IMR-90 (cell line): ENCODE measurements around the gene COL24A1. TPM values are rescaled to one million over a fixed set of nuclear protein-coding genes. Genes with fewer than 3 reads are reported as not detected.

Experiments used
- ATAC-seq: fragments of 200-7000 bp; cut with Tn5 transposase; 2 replicates; pipeline ENCODE4 v1.9.1; 2020; ENCODE audit warnings: low read depth, mild to moderate bottlenecking, moderate library complexity
- BruUV-seq: library from RNA; stranded (reverse); fragments of 400-500 nt; replicated peaks from 2 replicates; lab custom pipeline; 2021; lab: Mats Ljungman, UMichigan
- CTCF ChIA-PET: fragments of 300-600 bp; formaldehyde crosslinking; extraction: SDS; loops from one replicate; lab custom pipeline; 2021; ENCODE audit warnings: antibody characterized with exemption; lab: Yijun Ruan, JAX
- POLR2A ChIA-PET: fragments of 300-600 bp; sonication (Branson Sonifier 250); formaldehyde crosslinking; loops from one replicate; lab custom pipeline; 2022; ENCODE audit warnings: antibody characterized with exemption; ENCODE audit not compliant: unreplicated experiment; lab: Charles Lee
- DNase-seq: peaks from one replicate; pipeline ENCODE4 v3.0.0; 2013
- H2AFZ ChIP-seq: replicated peaks from 2 replicates; pipeline ENCODE3; 2013; ENCODE audit warnings: low read length, mild to moderate bottlenecking; ENCODE audit not compliant: poor library complexity
- H2AK5ac ChIP-seq: 2 replicates; pipeline ENCODE4 v1.6.1; 2013; ENCODE audit warnings: low read depth, low read length, inconsistent platforms
- H2AK9ac ChIP-seq: replicated peaks from 2 replicates; pipeline ENCODE3; 2013; ENCODE audit warnings: mild to moderate bottlenecking, low read depth, low read length, moderate library complexity; ENCODE audit not compliant: poor library complexity
- H2BK120ac ChIP-seq: 2 replicates; pipeline ENCODE4 v1.6.1; 2013; ENCODE audit warnings: low read depth, low read length, inconsistent platforms
- H2BK15ac ChIP-seq: 3 replicates; pipeline ENCODE4 v1.6.1; 2013; ENCODE audit warnings: low read depth, low read length, inconsistent platforms
- H2BK20ac ChIP-seq: 2 replicates; pipeline ENCODE4 v1.6.1; 2013; ENCODE audit warnings: low read depth, mild to moderate bottlenecking, inconsistent platforms, low read length, moderate library complexity
- H2BK5ac ChIP-seq: 2 replicates; pipeline ENCODE4 v1.6.1; 2013; ENCODE audit warnings: mild to moderate bottlenecking, low read depth, low read length, inconsistent platforms; ENCODE audit not compliant: poor library complexity, severe bottlenecking
- H3K14ac ChIP-seq: replicated peaks from 2 replicates; pipeline ENCODE4 v1.6.1; 2013; ENCODE audit warnings: low read depth, low read length, inconsistent platforms
- H3K18ac ChIP-seq: 2 replicates; pipeline ENCODE4 v1.6.1; 2013; ENCODE audit warnings: low read depth, low read length, control low read depth
- H3K23ac ChIP-seq: 2 replicates; pipeline ENCODE4 v1.6.1; 2013; ENCODE audit warnings: low read depth, low read length, inconsistent platforms
- H3K27ac ChIP-seq: 2 replicates; pipeline ENCODE4 v1.5.1; 2013; ENCODE audit warnings: mild to moderate bottlenecking, control low read depth, low read length; ENCODE audit not compliant: insufficient read depth
- H3K27me3 ChIP-seq: 2 replicates; pipeline ENCODE4 v1.6.1; 2013; ENCODE audit warnings: low read length; ENCODE audit not compliant: control insufficient read depth, insufficient read depth
- H3K36me3 ChIP-seq: 2 replicates; pipeline ENCODE4 v1.6.1; 2013; ENCODE audit warnings: low read length, mixed read lengths; ENCODE audit not compliant: control insufficient read depth, insufficient read depth
- H3K4ac ChIP-seq: 2 replicates; pipeline ENCODE4 v1.6.1; 2013; ENCODE audit warnings: low read depth, low read length, inconsistent platforms
- H3K4me1 ChIP-seq: 2 replicates; pipeline ENCODE4 v1.6.1; 2013; ENCODE audit warnings: low read length, mixed read lengths; ENCODE audit not compliant: control insufficient read depth, insufficient read depth
- H3K4me2 ChIP-seq: 2 replicates; pipeline ENCODE4 v1.6.1; 2013; ENCODE audit warnings: low read depth, mild to moderate bottlenecking, control low read depth, low read length, moderate library complexity
- H3K4me3 ChIP-seq: 2 replicates; pipeline ENCODE4 v1.5.1; 2013; ENCODE audit warnings: low read depth, mild to moderate bottlenecking, control low read depth, low read length, moderate library complexity; ENCODE audit not compliant: insufficient read depth
- H3K56ac ChIP-seq: 2 replicates; pipeline ENCODE4 v1.6.1; 2013; ENCODE audit warnings: low read length, inconsistent platforms; ENCODE audit not compliant: insufficient read depth; ENCODE audit errors: extremely low read depth
- H3K79me1 ChIP-seq, 2 experiments: 2 replicates each; pipeline ENCODE4 v1.6.1; 2013; ENCODE audit warnings: low read length in 2 of 2, inconsistent platforms in 1 of 2, low read depth in 1 of 2
- H3K9ac ChIP-seq: 2 replicates; pipeline ENCODE4 v1.6.1; 2013; ENCODE audit warnings: low read depth, low read length, control low read depth
- H3K9me1 ChIP-seq: 2 replicates; pipeline ENCODE4 v1.6.1; 2013; ENCODE audit warnings: low read length, inconsistent platforms; ENCODE audit not compliant: insufficient read depth
- H3K9me3 ChIP-seq: 2 replicates; pipeline ENCODE4 v1.6.1; 2013; ENCODE audit warnings: low read length; ENCODE audit not compliant: control insufficient read depth, insufficient read depth
- H4K20me1 ChIP-seq: 2 replicates; pipeline ENCODE4 v1.6.1; 2013; ENCODE audit warnings: low read length, inconsistent platforms; ENCODE audit not compliant: insufficient read depth
- H4K5ac ChIP-seq: 2 replicates; pipeline ENCODE4 v1.6.1; 2013; ENCODE audit warnings: mild to moderate bottlenecking, low read depth, low read length, control low read depth
- H4K8ac ChIP-seq, 2 experiments: 2 replicates each; pipeline ENCODE4 v1.6.1; 2013; ENCODE audit warnings: low read depth in 2 of 2, low read length in 2 of 2, control low read depth in 1 of 2, inconsistent platforms in 1 of 2
- H4K91ac ChIP-seq: 2 replicates; pipeline ENCODE4 v1.6.1; 2013; ENCODE audit warnings: low read depth, low read length, inconsistent platforms; ENCODE audit not compliant: insufficient read depth
- BHLHE40 ChIP-seq: fragments of 150-350 bp; IDR thresholded peaks from 2 replicates; pipeline ENCODE4 v1.6.1; 2016; ENCODE audit warnings: mild to moderate bottlenecking, low read depth, low read length
- CEBPB ChIP-seq: IDR thresholded peaks from 2 replicates; pipeline ENCODE4 v1.6.1; 2012; ENCODE audit warnings: low read depth, low read length, improper control_type of control experiment
- CHD1 ChIP-seq: IDR thresholded peaks from 2 replicates; pipeline ENCODE4 v1.6.1; 2012; ENCODE audit warnings: low read depth, low read length, improper control_type of control experiment
- CTCF ChIP-seq: conservative IDR thresholded peaks from 2 replicates; pipeline ENCODE4 v1.5.1; 2012; ENCODE audit warnings: mild to moderate bottlenecking, low read depth, low read length, improper control_type of control experiment
- ELK1 ChIP-seq: fragments of 150-350 bp; IDR thresholded peaks from 2 replicates; pipeline ENCODE4 v1.6.1; 2016; ENCODE audit warnings: low read depth, mild to moderate bottlenecking, low read length, moderate library complexity, borderline replicate concordance
- FOS ChIP-seq: fragments of 150-350 bp; IDR thresholded peaks from 2 replicates; pipeline ENCODE4 v1.6.1; 2016; ENCODE audit warnings: low read depth, low read length
- MAFK ChIP-seq: IDR thresholded peaks from 2 replicates; pipeline ENCODE4 v1.6.1; 2012; ENCODE audit warnings: low read depth, low read length, improper control_type of control experiment
- MAZ ChIP-seq: IDR thresholded peaks from 2 replicates; pipeline ENCODE4 v1.6.1; 2012; ENCODE audit warnings: low read depth, mild to moderate bottlenecking, low read length, improper control_type of control experiment, moderate library complexity, borderline replicate concordance
- MXI1 ChIP-seq: IDR thresholded peaks from 2 replicates; pipeline ENCODE4 v1.6.1; 2012; ENCODE audit warnings: low read depth, mild to moderate bottlenecking, low read length, moderate library complexity, borderline replicate concordance
- NFE2L2 ChIP-seq: fragments of 150-350 bp; IDR thresholded peaks from 2 replicates; pipeline ENCODE4 v1.6.1; 2016; ENCODE audit warnings: low read depth, mild to moderate bottlenecking, low read length
- POLR2A ChIP-seq: IDR thresholded peaks from 2 replicates; pipeline ENCODE4 v1.6.1; 2012; ENCODE audit warnings: mild to moderate bottlenecking, low read depth, low read length
- RAD21 ChIP-seq: IDR thresholded peaks from 2 replicates; pipeline ENCODE4 v1.6.1; 2012; ENCODE audit warnings: low read length, improper control_type of control experiment
- RCOR1 ChIP-seq: IDR thresholded peaks from 2 replicates; pipeline ENCODE4 v1.6.1; 2012; ENCODE audit warnings: mild to moderate bottlenecking, low read length, improper control_type of control experiment; ENCODE audit not compliant: insufficient replicate concordance
- RFX5 ChIP-seq: IDR thresholded peaks from 2 replicates; pipeline ENCODE4 v1.8.0; 2012; ENCODE audit warnings: low read depth, mild to moderate bottlenecking, low read length, moderate library complexity
- SMC3 ChIP-seq: fragments of 150-350 bp; IDR thresholded peaks from 2 replicates; pipeline ENCODE4 v1.6.1; 2016; ENCODE audit warnings: low read depth, mild to moderate bottlenecking, antibody characterized with exemption, low read length, moderate library complexity
- USF2 ChIP-seq: fragments of 150-350 bp; IDR thresholded peaks from 2 replicates; pipeline ENCODE4 v1.6.1; 2017; ENCODE audit warnings: mild to moderate bottlenecking, antibody characterized with exemption, low read length, low read depth
- WGBS, 2 experiments: methylation state at CpG; one replicate each; pipeline versions ENCODE4 v1.1.5 to v1.1.7; 2013; ENCODE audit warnings: missing lambda C conversion rate in 2 of 2; ENCODE audit not compliant: insufficient read length in 1 of 2; ENCODE audit errors: extremely low coverage in 2 of 2; 5-methylcytosine and 5-hydroxymethylcytosine counted together
- dilution Hi-C: fragments of 300-500 bp; cut with HindIII; formaldehyde crosslinking; loops from one replicate; pipeline ENCODE4 v1.14.3; 2018; ENCODE audit warnings: low sequenced_read_pairs; ENCODE audit not compliant: unreplicated experiment
- in situ Hi-C: fragments of 300-500 bp; cut with MboI; formaldehyde crosslinking; loops from 3 replicates; pipeline ENCODE4 v1.14.3; 2019; ENCODE audit warnings: low sequenced_read_pairs, inconsistent platforms, mixed read lengths
- intact Hi-C: fragments of 100-400 bp; cut with micrococcal nuclease; formaldehyde crosslinking; loops from 2 replicates; pipeline ENCODE4 v1.10.0; 2022
- polyA plus RNA-seq, 3 experiments: library from polyadenylated mRNA; depleted of rRNA; stranded (reverse); fragments of >200 nt; gene quantifications; 2 replicates each; pipeline ENCODE4 v1.2.3, GENCODE V29; 2012; ENCODE audit warnings: low replicate concordance in 1 of 3
- total RNA-seq: library from RNA; depleted of rRNA; stranded (reverse); fragments of >200 nt; gene quantifications from 2 replicates; pipeline ENCODE4 v1.2.3, GENCODE V29; 2012

The COL24A1 gene
- total and polyA plus RNA-seq, 2 of the 4 experiments (the other 2 are of a cell fraction): 1.4 to 2.2 TPM

- BruUV-seq: no TSS peak
- no CpG with 5 or more reads among the region's 4 CpGs for WGBS, 2 experiments
- Histone ChIP-seq H2AFZ (no peak overlapping the region), H3K4me1 (no peaks in the 10 kb centered on the region; the same call in 1 of the 2 replicates), H2BK120ac (no peak overlapping the region), H4K91ac (no peak overlapping the region), H2AK9ac (no peak overlapping the region), H3K27ac (no peak overlapping the region), H2AK5ac (no peak overlapping the region), H4K20me1 (no peaks in the 10 kb centered on the region), H3K9me3 (no peaks in the 10 kb centered on the region), H4K5ac (no peak overlapping the region), H3K56ac (no peak overlapping the region), H3K4ac (no peak overlapping the region), H2BK15ac (no peak overlapping the region), H3K4me3 (no peak overlapping the region), H3K23ac (no peak overlapping the region), H3K14ac (no peak overlapping the region), H4K8ac (no peak overlapping the region), H2BK20ac (no peak overlapping the region), H3K9ac (no peak overlapping the region), H3K4me2 (no peak overlapping the region), H3K36me3 (no peaks in the 10 kb centered on the region), H3K18ac (no peak overlapping the region), H3K79me1 (no peaks in the 10 kb centered on the region), H2BK5ac (no peak overlapping the region), H3K9me1 (no peaks in the 10 kb centered on the region), H3K27me3 (no peaks in the 10 kb centered on the region)
- intact Hi-C loops: no loop called here
- ATAC-seq: no peak
- no peak for DNase-seq
- CTCF ChIA-PET: interaction anchor here (1.1 kb wide), 1 partner anchor 75 kb away, joined by 3 read pairs; no protein-coding TSS in a partner anchor
- TF ChIP-seq RCOR1: no peak
- TF ChIP-seq BHLHE40: no peak
- no peak for TF ChIP-seq NFE2L2
- no peak for TF ChIP-seq CHD1
- no peak for TF ChIP-seq USF2
- TF ChIP-seq RFX5: no peak
- no peak for TF ChIP-seq RAD21
- no peak for TF ChIP-seq POLR2A
- TF ChIP-seq MAFK: no peak
- TF ChIP-seq SMC3: no peak
- no peak for TF ChIP-seq MAZ
- no peak for TF ChIP-seq FOS
- no peak for TF ChIP-seq ELK1
- no peak for TF ChIP-seq MXI1
- TF ChIP-seq CTCF: no peak
- no peak for TF ChIP-seq CEBPB
- dilution Hi-C loops: no loop called here
- POLR2A ChIA-PET: no interaction called here
- in situ Hi-C loops: no loop called here
Measured at GRCh38 chr1:85943526-85943925, 213.0 kb downstream of the COL24A1 start.
